ENCODE results near the gene SMCO4.

DNA sequence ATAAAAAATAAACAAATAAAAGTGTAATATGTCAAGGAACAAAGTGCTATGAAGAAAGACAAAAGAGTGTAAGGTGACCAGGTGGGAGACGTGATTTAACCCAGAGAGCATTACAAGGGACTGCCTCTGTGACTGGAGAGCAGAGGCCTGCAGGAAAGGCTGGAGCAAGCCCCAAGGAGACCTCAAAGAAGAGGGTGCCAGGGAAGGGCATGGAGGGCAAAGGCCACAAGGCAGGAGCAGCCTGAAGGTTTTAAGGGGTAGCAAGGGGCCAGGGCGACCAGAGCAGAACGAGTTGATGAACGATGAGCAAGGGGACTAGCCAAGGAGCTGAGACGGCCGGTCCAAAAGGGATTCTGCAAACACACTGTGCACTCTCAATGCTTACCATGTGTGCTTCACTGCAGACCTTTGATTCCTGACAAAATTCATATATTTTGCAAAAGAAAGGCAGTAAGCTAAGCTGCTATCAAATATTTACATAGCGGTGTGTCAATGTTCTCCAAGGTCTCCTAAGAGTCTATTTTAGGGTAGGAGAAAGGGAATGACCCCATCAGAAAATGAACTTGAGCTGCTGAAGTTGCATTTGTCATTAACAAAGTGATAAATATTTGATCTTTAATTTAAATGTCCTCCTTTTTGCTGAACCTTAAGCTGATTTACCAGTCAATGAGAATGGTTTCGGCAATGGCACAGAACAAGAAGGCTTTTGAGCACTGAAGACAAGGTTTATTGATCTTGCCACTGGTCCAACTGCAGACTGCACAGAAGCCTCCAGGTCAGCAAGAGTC, 50.5 kb downstream of the SMCO4 start:
- no peak for TF ChIP-seq GATA2 (IDR thresholded peaks at IDR 0.05; ENCODE audit: low read depth, low read length)
- TF ChIP-seq GATA3 (IDR thresholded peaks at IDR 0.05; ENCODE audit: low read depth, low read length) = no peak

All from SH-SY5Y (cell line).